Liver (tissue), 9 donors: ENCODE measurements around the gene CRBN. TPM values are rescaled to one million over a fixed set of nuclear protein-coding genes. Genes with fewer than 3 reads are reported as not detected.

Source experiments
- DNase-seq: peaks from one replicate; pipeline ENCODE4 v3.0.0-alpha.2; 2017; ENCODE audit warnings: low spot score
- H3K27ac ChIP-seq, 2 donors: one replicate each; pipeline ENCODE4 v1.7.0; 2013; ENCODE audit warnings: inconsistent platforms in 2 of 2, low read length in 2 of 2, control low read depth in 1 of 2, low read depth in 1 of 2, mild to moderate bottlenecking in 1 of 2
- H3K27me3 ChIP-seq, 4 donors: one replicate each; pipeline versions ENCODE4 v1.6.1 to v1.7.0; 2013; ENCODE audit warnings: low read length in 3 of 4, inconsistent platforms in 1 of 4, mild to moderate bottlenecking in 1 of 4, moderate library complexity in 1 of 4; ENCODE audit not compliant: control insufficient read depth in 4 of 4, insufficient read depth in 4 of 4
- H3K36me3 ChIP-seq, 4 donors: one replicate each; pipeline versions ENCODE4 v1.6.1 to v1.7.0; 2013; ENCODE audit warnings: low read length in 3 of 4, mild to moderate bottlenecking in 3 of 4, low read depth in 1 of 4, moderate library complexity in 1 of 4; ENCODE audit not compliant: control insufficient read depth in 4 of 4, insufficient read depth in 3 of 4
- H3K4me1 ChIP-seq, 4 donors: one replicate each; pipeline versions ENCODE4 v1.6.1 to v1.7.0; 2013; ENCODE audit warnings: low read length in 3 of 4, mild to moderate bottlenecking in 3 of 4, moderate library complexity in 1 of 4; ENCODE audit not compliant: control insufficient read depth in 4 of 4, insufficient read depth in 4 of 4
- H3K4me3 ChIP-seq, 3 donors: one replicate each; pipeline versions ENCODE4 v1.6.1 to v1.7.0; 2013; ENCODE audit warnings: low read length in 3 of 3, control low read depth in 1 of 3, low read depth in 1 of 3, mild to moderate bottlenecking in 1 of 3
- H3K9ac ChIP-seq, 2 donors: one replicate each; pipeline ENCODE4 v1.7.0; 2013; ENCODE audit warnings: low read length in 2 of 2, mild to moderate bottlenecking in 2 of 2, moderate library complexity in 2 of 2, control low read depth in 1 of 2, low read depth in 1 of 2
- H3K9me3 ChIP-seq, 4 donors: one replicate each; pipeline versions ENCODE4 v1.6.1 to v1.7.0; 2013; ENCODE audit warnings: low read length in 3 of 4; ENCODE audit not compliant: control insufficient read depth in 4 of 4
- ATF3 ChIP-seq: IDR thresholded peaks from 2 replicates; pipeline ENCODE4 v1.6.1; 2016; ENCODE audit warnings: antibody characterized with exemption
- CTCF ChIP-seq: fragments of 150-350 bp; IDR thresholded peaks from 2 replicates; pipeline ENCODE4 v1.5.1; 2017; ENCODE audit warnings: improper control_type of control experiment, low read depth, low read length; ENCODE audit not compliant: missing input control
- EGR1 ChIP-seq, 2 donors: IDR thresholded peaks; 2 replicates each; pipeline ENCODE4 v1.6.1; 2016 to 2018; ENCODE audit warnings: antibody characterized with exemption in 2 of 2, low read depth in 2 of 2
- FOXA1 ChIP-seq: IDR thresholded peaks from 2 replicates; pipeline ENCODE4 v1.6.1; 2016; ENCODE audit warnings: antibody characterized with exemption
- FOXA2 ChIP-seq: IDR thresholded peaks from 2 replicates; pipeline ENCODE4 v1.6.1; 2016; ENCODE audit warnings: antibody characterized with exemption
- HNF4A ChIP-seq, 2 donors: conservative IDR thresholded peaks; 2 replicates each; pipeline ENCODE4 v1.6.1; 2016; ENCODE audit warnings: antibody characterized with exemption in 2 of 2, mild to moderate bottlenecking in 2 of 2
- HNF4G ChIP-seq: IDR thresholded peaks from 2 replicates; pipeline ENCODE4 v1.6.1; 2016; ENCODE audit warnings: antibody characterized with exemption
- JUND ChIP-seq, 2 donors: IDR thresholded peaks; 2 replicates each; pipeline ENCODE4 v1.6.1; 2016; ENCODE audit warnings: antibody characterized with exemption in 2 of 2
- MAX ChIP-seq: IDR thresholded peaks from 2 replicates; pipeline ENCODE4 v1.6.1; 2016; ENCODE audit warnings: antibody characterized with exemption
- REST ChIP-seq: IDR thresholded peaks from 2 replicates; pipeline ENCODE4 v1.6.1; 2016; ENCODE audit warnings: antibody characterized with exemption, mild to moderate bottlenecking
- RXRA ChIP-seq, 2 donors: IDR thresholded peaks; 2 replicates each; pipeline ENCODE4 v1.6.1; 2017 to 2018; ENCODE audit warnings: antibody characterized with exemption in 2 of 2, mild to moderate bottlenecking in 1 of 2
- SP1 ChIP-seq: IDR thresholded peaks from 2 replicates; pipeline ENCODE4 v1.6.1; 2018; ENCODE audit warnings: antibody characterized with exemption, mild to moderate bottlenecking
- TAF1 ChIP-seq: conservative IDR thresholded peaks from 2 replicates; pipeline ENCODE4 v1.6.1; 2016; ENCODE audit warnings: antibody characterized with exemption, mild to moderate bottlenecking
- YY1 ChIP-seq: IDR thresholded peaks from 2 replicates; pipeline ENCODE4 v1.6.1; 2016; ENCODE audit warnings: antibody characterized with exemption, mild to moderate bottlenecking
- ZBTB33 ChIP-seq: IDR thresholded peaks from 2 replicates; pipeline ENCODE4 v1.6.1; 2016; ENCODE audit warnings: antibody characterized with exemption
- WGBS: extraction: QIAGEN DNeasy Blood & Tissue Kit; methylation state at CpG from one replicate; pipeline ENCODE4 v1.1.7; 2013; 5-methylcytosine and 5-hydroxymethylcytosine counted together
- polyA plus RNA-seq, 2 donors: library from polyadenylated mRNA; stranded (reverse) in 1 of 2; unstranded in 1 of 2; fragments of 200-250 nt in 1 of 2; fragments of >200 nt in 1 of 2; fragmentation: Nextera tagmentation in 1 of 2; extraction: Ambion mirVana in 1 of 2; gene quantifications; one replicate each; pipeline versions ENCODE4 v1.2.1 to v1.2.3, GENCODE V29; 2013 to 2015
- total RNA-seq, 2 donors: library from RNA; depleted of rRNA; stranded (reverse); fragments of >200 nt; gene quantifications; one replicate each; pipeline ENCODE4 v1.2.3, GENCODE V29; 2014
- donor health status: healthy.
- donor health status: healthy.
- donor health status: healthy.
- donor health status: healthy.
- donor health status: healthy.

The CRBN gene
- total and polyA plus RNA-seq, 4 donors = 14.0 to 57.6 (median 29.4) TPM

- TF ChIP-seq CTCF = no peak
- no peak for TF ChIP-seq TAF1
- no peak for TF ChIP-seq REST
- no peak for TF ChIP-seq FOXA1
- TF ChIP-seq SP1 = no peak
- TF ChIP-seq ZBTB33 = no peak
- TF ChIP-seq JUND (IDR thresholded peaks at IDR 0.05) = no peak
- no peak for TF ChIP-seq RXRA (IDR thresholded peaks at IDR 0.05)
- no peak for TF ChIP-seq MAX
- no peak for TF ChIP-seq HNF4A (conservative IDR thresholded peaks at IDR 0.05)
- no peak for TF ChIP-seq YY1
- no peak for TF ChIP-seq ATF3
- no peak for TF ChIP-seq EGR1 (IDR thresholded peaks at IDR 0.05; ENCODE audit: low read depth in 2 of 2)
- TF ChIP-seq HNF4G = no peak
- TF ChIP-seq FOXA2 = no peak
- no peaks in the 10 kb centered on the region for H3K4me1 ChIP-seq
- H3K4me3 ChIP-seq = no peak overlapping the region
- H3K27ac ChIP-seq = no peak overlapping the region
- H3K27me3 ChIP-seq = peaks cover 0 to 2% (median 0%) of the 10 kb centered on the region in 4 donors
- no peaks in the 10 kb centered on the region for H3K9me3 ChIP-seq
- no peaks in the 10 kb centered on the region for H3K36me3 ChIP-seq
- H3K9ac ChIP-seq = no peak overlapping the region
- no peak for DNase-seq
These were observed 15.4 kb upstream of the CRBN start for GRCh38 chr3:3194861-3195260.

- peaks cover 0 to 3% (median 0%) of the 10 kb centered on the region in 4 donors for H3K27me3 ChIP-seq
- no peak overlapping the region for H3K27ac ChIP-seq
- DNase-seq = no peak
- no peak overlapping the region for H3K9ac ChIP-seq
- no peak for TF ChIP-seq TAF1
- no peak overlapping the region for H3K4me3 ChIP-seq
- H3K4me1 ChIP-seq = no peaks in the 10 kb centered on the region
- no peaks in the 10 kb centered on the region for H3K9me3 ChIP-seq
- H3K36me3 ChIP-seq = no peaks in the 10 kb centered on the region
- 7% methylated on average over 2 of the region's 2 CpGs for WGBS
These were observed 12.8 kb upstream of the CRBN start for GRCh38 chr3:3192286-3192675.
